K562 (cell line): Measurements from ENCODE around the gene TSPAN15. TPM values are rescaled to one million over a fixed set of nuclear protein-coding genes. Genes with fewer than 3 reads are reported as not detected.
A peak's percentile ranks its signal among the peaks of the same experiment; 100 is the strongest.
"Not testable (repeated sequence)": the region's sequence is repeated elsewhere in the genome, so short reads cannot be mapped to it uniquely, and the experiment has no call there.

Experiments
- ATAC-seq: fragments of 200-7000 bp; cut with Tn5 transposase; 3 replicates; pipeline ENCODE4 v1.9.1; 2020; ENCODE audit warnings: moderate library complexity
- BruUV-seq: library from RNA; stranded (reverse); fragments of 400-500 nt; replicated peaks from 2 replicates; lab custom pipeline; 2021; lab: Mats Ljungman, UMichigan
- CTCF ChIA-PET: fragments of 300-600 bp; formaldehyde crosslinking; extraction: SDS; loops from one replicate; lab custom pipeline; 2021; ENCODE audit warnings: low intra/inter-chr PET ratio; lab: Yijun Ruan, JAX
- POLR2A ChIA-PET: fragments of 300-600, 350-650 bp; sonication (Branson Sonifier 250); formaldehyde crosslinking; extraction: SDS; loops from one replicate; lab custom pipeline; 2021; ENCODE audit warnings: antibody characterized with exemption, inconsistent platforms; lab: Yijun Ruan, JAX
- DNase-seq, 4 experiments: peaks; one replicate each; pipeline versions ENCODE4 v3.0.0 to v3.0.0-alpha.2; 2011 to 2018; ENCODE audit warnings: low spot score in 3 of 4, mixed read lengths in 3 of 4; ENCODE audit errors: extremely low read depth in 1 of 4
- FAIRE-seq: peaks from 2 replicates; lab custom pipeline; 2011; peaks lifted over from hg19 to GRCh38; lab: Jason Lieb, UNC
- H2AFZ ChIP-seq: 2 replicates; pipeline ENCODE4 v1.6.0; 2011; ENCODE audit warnings: low read depth, low read length, control low read depth, inconsistent platforms
- H3K27ac ChIP-seq: fragments of 200-600 bp; 3 replicates; pipeline ENCODE4 v1.8.0; 2011; ENCODE audit warnings: low read depth, mild to moderate bottlenecking, control low read depth, inconsistent platforms, low read length, moderate library complexity, mixed read lengths; ENCODE audit errors: extremely low read depth
- H3K27me3 ChIP-seq, 2 experiments: fragments of 300-600 bp in 1 of 2; 2 replicates in 1 of 2; 3 replicates in 1 of 2; pipeline versions ENCODE4 v1.6.0 to v1.8.0; 2011; ENCODE audit warnings: inconsistent platforms in 2 of 2, low read length in 2 of 2, mild to moderate bottlenecking in 1 of 2, mixed read lengths in 1 of 2, moderate library complexity in 1 of 2; ENCODE audit not compliant: control insufficient read depth in 2 of 2, insufficient read depth in 2 of 2
- H3K36me3 ChIP-seq: fragments of 300-600 bp; 3 replicates; pipeline ENCODE4 v1.8.0; 2011; ENCODE audit warnings: mild to moderate bottlenecking, low read length, inconsistent platforms; ENCODE audit not compliant: control insufficient read depth, insufficient read depth
- H3K4me1 ChIP-seq, 2 experiments: fragments of 200-600 bp in 1 of 2; replicated peaks in 1 of 2; 2 replicates in 1 of 2; 3 replicates in 1 of 2; pipeline versions ENCODE4 v1.5.1 to v1.8.0; 2011; ENCODE audit warnings: inconsistent platforms in 2 of 2, low read length in 2 of 2, mild to moderate bottlenecking in 1 of 2, mixed read lengths in 1 of 2, moderate library complexity in 1 of 2; ENCODE audit not compliant: control insufficient read depth in 2 of 2, insufficient read depth in 2 of 2
- H3K4me2 ChIP-seq: 2 replicates; pipeline ENCODE4 v1.6.1; 2011; ENCODE audit warnings: low read length, control low read depth, inconsistent platforms, mixed read lengths; ENCODE audit not compliant: insufficient read depth
- H3K4me3 ChIP-seq: fragments of 200-600 bp; sonication (generic), shearing (Covaris generic); 2 replicates; pipeline ENCODE4 v1.5.1; 2016; ENCODE audit warnings: control low read depth, inconsistent platforms
- H3K79me2 ChIP-seq: fragments of 200-600 bp; 3 replicates; pipeline ENCODE4 v1.8.0; 2011; ENCODE audit warnings: low read length, inconsistent platforms; ENCODE audit not compliant: control insufficient read depth, insufficient read depth
- H3K9ac ChIP-seq, 2 experiments: 2 replicates each; pipeline versions ENCODE4 v1.6.0 to v1.6.1; 2011; ENCODE audit warnings: low read depth in 2 of 2, low read length in 2 of 2, control low read depth in 1 of 2, inconsistent platforms in 1 of 2, mild to moderate bottlenecking in 1 of 2, mixed read lengths in 1 of 2; ENCODE audit not compliant: insufficient read depth in 1 of 2
- H3K9me1 ChIP-seq: one replicate; pipeline ENCODE4 v1.6.0; 2011; ENCODE audit warnings: inconsistent platforms, mild to moderate bottlenecking, low read length, moderate library complexity; ENCODE audit not compliant: control insufficient read depth, insufficient read depth
- H3K9me3 ChIP-seq: replicated peaks from 2 replicates; pipeline ENCODE4 v1.5.1; 2011; ENCODE audit warnings: low read depth, low read length, inconsistent platforms; ENCODE audit not compliant: control insufficient read depth, insufficient read depth
- H4K20me1 ChIP-seq: replicated peaks from 2 replicates; pipeline ENCODE4 v1.6.1; 2011; ENCODE audit warnings: low read length, inconsistent platforms, mixed read lengths; ENCODE audit not compliant: control insufficient read depth, insufficient read depth
- ATF7 ChIP-seq: fragments of 450-650 bp; IDR thresholded peaks from 2 replicates; pipeline ENCODE4 v1.7.1; 2014; ENCODE audit warnings: mild to moderate bottlenecking, moderate library complexity
- CBX3 ChIP-seq, 2 experiments: IDR thresholded peaks; 1 replicate in 1 of 2; 2 replicates in 1 of 2; pipeline ENCODE4 v1.6.1; 2012; ENCODE audit warnings: inconsistent platforms in 2 of 2, low read length in 2 of 2, borderline replicate concordance in 1 of 2, control low read depth in 1 of 2
- CBX5 ChIP-seq: IDR thresholded peaks from 2 replicates; pipeline ENCODE4 v1.6.1; 2014; ENCODE audit warnings: low read depth, borderline replicate concordance
- EP300 ChIP-seq: IDR thresholded peaks from 2 replicates; pipeline ENCODE4 v1.6.1; 2012; ENCODE audit warnings: low read length, improper control_type of control experiment
- MTA3 ChIP-seq: fragments of 450-650 bp; formaldehyde crosslinking; IDR thresholded peaks from 2 replicates; pipeline ENCODE4 v1.6.1; 2017; ENCODE audit warnings: mild to moderate bottlenecking, borderline replicate concordance
- TRIM24 ChIP-seq, 2 experiments: fragments of 450-650 bp; IDR thresholded peaks; 2 replicates each; pipeline ENCODE4 v1.6.1; 2016
- TRIM28 ChIP-seq: fragments of 450-650 bp; IDR thresholded peaks from 2 replicates; pipeline ENCODE4 v1.6.1; 2017
- ZEB2 ChIP-seq: fragments of 450-650 bp; IDR thresholded peaks from 2 replicates; pipeline ENCODE4 v1.6.1; 2016
- ZNF280A ChIP-seq: fragments of 450-650 bp; IDR thresholded peaks from 2 replicates; pipeline ENCODE4 v1.6.1; 2018; ENCODE audit warnings: mild to moderate bottlenecking, low read depth; ENCODE audit not compliant: partially characterized antibody
- ZNF445 ChIP-seq: fragments of 250-450 bp; sonication (Bioruptor Pico); IDR thresholded peaks from 2 replicates; pipeline ENCODE4 v1.4.0; 2020; ENCODE audit warnings: low read depth, mild to moderate bottlenecking, moderate library complexity
- WGBS: fragments of 100-300 bp; shearing (Covaris generic); methylation state at CpG from one replicate; pipeline ENCODE4 v1.1.6; 2016; ENCODE audit warnings: low coverage, mixed read lengths; ENCODE audit not compliant: insufficient coverage; ENCODE audit errors: missing lambda C conversion rate; 5-methylcytosine and 5-hydroxymethylcytosine counted together
- in situ Hi-C: fragments of 300-500 bp; cut with MboI; formaldehyde crosslinking; loops from 4 replicates; pipeline ENCODE4 v1.15.0; 2018; ENCODE audit warnings: inconsistent platforms, mixed read lengths
- intact Hi-C: fragments of 100-400 bp; cut with micrococcal nuclease; formaldehyde crosslinking; loops from 2 replicates; pipeline ENCODE4 v1.14.2; 2022
- polyA plus RNA-seq, 8 experiments: library from polyadenylated mRNA; depleted of rRNA in 4 of 8; stranded (reverse) in 5 of 8; unstranded in 3 of 8; fragments of >200 nt; fragmentation: Nextera tagmentation in 2 of 8; fragmentation: Illumina TruSeq in 1 of 8; extraction: Ambion mirVana in 2 of 8; extraction: Trizol in 1 of 8; gene quantifications; 2 replicates each; pipeline versions ENCODE4 v1.2.1 to v1.2.3, GENCODE V29; 2011 to 2014; ENCODE audit warnings: inconsistent platforms in 1 of 8, missing spikeins in 1 of 8
- total RNA-seq, 7 experiments: library from RNA; depleted of rRNA in 6 of 7; stranded (reverse); fragments of >200 nt in 6 of 7; fragmentation: Illumina TruSeq in 2 of 7; extraction: Trizol in 2 of 7; gene quantifications; 2 replicates each; pipeline versions ENCODE4 v1.2.1 to v1.2.3, GENCODE V29; 2011 to 2021; ENCODE audit warnings: low replicate concordance in 1 of 7

Gene TSPAN15
- total and polyA plus RNA-seq, 9 of the 15 experiments (the other 6 are each of a cell fraction or from before 2014, with no cell fraction given): 0.33 to 1.0 (median 0.45) TPM; not detected in 2

GRCh38 chr10:69488856-69489255, 37.6 kb downstream of the TSPAN15 start:
- in situ Hi-C loops: loop anchor here (5.0 kb wide), 1 partner anchor 257 kb away; no protein-coding TSS in a partner anchor
- 2% methylated on average over 6 of the region's 6 CpGs for WGBS
- CTCF ChIA-PET: not testable (repeated sequence)

More at GRCh38 chr10:69488856-69489255, 37.6 kb downstream of the TSPAN15 start:
- H3K27ac ChIP-seq, FAIRE-seq, H3K9me1 ChIP-seq, H2AFZ ChIP-seq, H3K9me3 ChIP-seq, POLR2A ChIA-PET, H3K4me2 ChIP-seq, H3K4me3 ChIP-seq, H3K79me2 ChIP-seq, ATAC-seq, H3K36me3 ChIP-seq, H3K4me1 ChIP-seq, H4K20me1 ChIP-seq, BruUV-seq, H3K9ac ChIP-seq: not testable (repeated sequence)
- peak; percentile 92 for TF ChIP-seq ZNF445 (CRISPR knock-in tag)
- 0 out of 2 replicates have a peak, but pooled peaks have one; percentile 18 for TF ChIP-seq ATF7
- TF ChIP-seq CBX5: peak; percentile 70; the same call in 1 of the 2 replicates
- peak; percentile 51; the same call in 1 of the 2 replicates for TF ChIP-seq MTA3
- peak; percentile 23 to 74; a peak in 2 of 4 replicates for TF ChIP-seq TRIM24 (IDR thresholded peaks at IDR 0.05)
- TF ChIP-seq CBX3 (IDR thresholded peaks at IDR 0.05; ENCODE audit: borderline replicate concordance in 1 of 2, low read length in 2 of 2): peak in 1 of 2 experiments; percentile 86; a peak in 2 of 3 replicates
- peak; percentile 92 for TF ChIP-seq ZNF280A
- 0 out of 2 replicates have a peak, but pooled peaks have one; percentile 36 for TF ChIP-seq ZEB2
- TF ChIP-seq TRIM28: peak; percentile 99
- peak; percentile 23; the same call in 1 of the 2 replicates for TF ChIP-seq EP300
- peak in 1 of 4 experiments; percentile 15 for DNase-seq
- H3K27me3 ChIP-seq: peaks cover 3 to 64% of the 10 kb centered on the region in 2 experiments
- intact Hi-C loops: loop anchor here (5.0 kb wide), 1 partner anchor 42 kb away; no protein-coding TSS in a partner anchor
